DOHH2 (cell line): ENCODE results near the gene CCDC158.

Experiments
- H3F3A ChIP-seq: fragments of 200-600 bp; sonication (generic), shearing (Covaris generic); 2 replicates; pipeline ENCODE4 v1.6.0; 2016; ENCODE audit warnings: antibody characterized with exemption, mild to moderate bottlenecking; ENCODE audit not compliant: control insufficient read depth, insufficient read depth
- H3K27ac ChIP-seq: fragments of 200-600 bp; sonication (generic); 2 replicates; pipeline ENCODE4 v1.5.1; 2014; ENCODE audit warnings: low read depth, mild to moderate bottlenecking, low read length, moderate library complexity
- H3K27me3 ChIP-seq: fragments of 200-600 bp; sonication (generic); 2 replicates; pipeline ENCODE4 v1.6.1; 2014; ENCODE audit warnings: mild to moderate bottlenecking, low read length, mixed read lengths; ENCODE audit not compliant: control insufficient read depth
- H3K36me3 ChIP-seq: fragments of 200-600 bp; sonication (generic); 2 replicates; pipeline ENCODE4 v1.6.1; 2014; ENCODE audit warnings: mild to moderate bottlenecking, low read length, moderate library complexity, mixed read lengths; ENCODE audit not compliant: control insufficient read depth
- H3K4me1 ChIP-seq: fragments of 200-600 bp; sonication (generic); 2 replicates; pipeline ENCODE4 v1.6.1; 2014; ENCODE audit warnings: mild to moderate bottlenecking, low read length, mixed read lengths; ENCODE audit not compliant: control insufficient read depth
- H3K4me2 ChIP-seq: fragments of 200-600 bp; sonication (generic); 2 replicates; pipeline ENCODE4 v1.6.0; 2014; ENCODE audit warnings: mild to moderate bottlenecking, low read length, moderate library complexity
- H3K4me3 ChIP-seq: fragments of 200-600 bp; sonication (generic); 2 replicates; pipeline ENCODE4 v1.5.1; 2014; ENCODE audit warnings: mild to moderate bottlenecking, low read length, mixed read lengths
- H3K79me2 ChIP-seq: fragments of 200-600 bp; sonication (generic); 2 replicates; pipeline ENCODE4 v1.6.1; 2014; ENCODE audit warnings: mild to moderate bottlenecking, low read length, mixed read lengths; ENCODE audit not compliant: control insufficient read depth
- H3K9me2 ChIP-seq: fragments of 200-600 bp; sonication (generic); replicated peaks from 2 replicates; pipeline ENCODE4 v1.6.1; 2014; ENCODE audit warnings: mild to moderate bottlenecking, low read length, mixed read lengths; ENCODE audit not compliant: control insufficient read depth
- H3K9me3 ChIP-seq: fragments of 200-600 bp; sonication (generic); 2 replicates; pipeline ENCODE4 v1.6.1; 2014; ENCODE audit warnings: antibody characterized with exemption, low read length, mixed read lengths; ENCODE audit not compliant: control insufficient read depth, insufficient read depth
- H4K20me1 ChIP-seq: fragments of 200-600 bp; sonication (generic); 2 replicates; pipeline ENCODE4 v1.6.0; 2014; ENCODE audit warnings: low read depth, mild to moderate bottlenecking, antibody characterized with exemption, low read length, moderate library complexity; ENCODE audit not compliant: control insufficient read depth, insufficient read depth
- CTCF ChIP-seq: fragments of 200-600 bp; sonication (generic); IDR thresholded peaks from one replicate; pipeline ENCODE4 v1.5.1; 2014; ENCODE audit warnings: antibody characterized with exemption, mild to moderate bottlenecking, low read depth, low read length; ENCODE audit not compliant: poor library complexity, severe bottlenecking
- EZH2phosphoT487 ChIP-seq: fragments of 200-600 bp; sonication (generic); IDR thresholded peaks from 2 replicates; pipeline ENCODE4 v1.6.1; 2017; ENCODE audit warnings: borderline replicate concordance, mild to moderate bottlenecking, antibody characterized with exemption, low read length, moderate library complexity, mixed read lengths

The CCDC158 gene

GRCh38 chr4:76449362-76449767, 28.4 kb upstream of the CCDC158 start:
- no peak overlapping the region for H3K4me2 ChIP-seq
- no peak for TF ChIP-seq EZH2phosphoT487
- TF ChIP-seq CTCF = no peak
- H3K9me3 ChIP-seq = no peaks in the 10 kb centered on the region
- H3K9me2 ChIP-seq = no peaks in the 10 kb centered on the region
- no peaks in the 10 kb centered on the region for H3K79me2 ChIP-seq
- H3K27me3 ChIP-seq = no peaks in the 10 kb centered on the region
- H3K27ac ChIP-seq = no peak overlapping the region
- H3K4me3 ChIP-seq = no peak overlapping the region
- no peaks in the 10 kb centered on the region for H3K4me1 ChIP-seq
- H3F3A ChIP-seq = no peaks in the 10 kb centered on the region
- no peaks in the 10 kb centered on the region for H3K36me3 ChIP-seq
- H4K20me1 ChIP-seq = no peaks in the 10 kb centered on the region

GRCh38 chr4:76448211-76448610, 27.3 kb upstream of the CCDC158 start:
- Histone ChIP-seq H3F3A (no peaks in the 10 kb centered on the region), H3K4me2 (no peak overlapping the region), H3K27me3 (no peaks in the 10 kb centered on the region), H3K9me2 (no peaks in the 10 kb centered on the region), H3K4me1 (no peaks in the 10 kb centered on the region), H3K4me3 (no peak overlapping the region), H3K79me2 (no peaks in the 10 kb centered on the region), H3K27ac (no peak overlapping the region), H3K9me3 (no peaks in the 10 kb centered on the region), H4K20me1 (no peaks in the 10 kb centered on the region), H3K36me3 (no peaks in the 10 kb centered on the region)
- TF ChIP-seq CTCF = no peak
- TF ChIP-seq EZH2phosphoT487 = no peak

GRCh38 chr4:76447393-76447851, 26.5 kb upstream of the CCDC158 start:
- H4K20me1 ChIP-seq = no peaks in the 10 kb centered on the region
- no peaks in the 10 kb centered on the region for H3K4me1 ChIP-seq
- no peaks in the 10 kb centered on the region for H3K27me3 ChIP-seq
- TF ChIP-seq CTCF = no peak
- TF ChIP-seq EZH2phosphoT487 = no peak
- H3K9me2 ChIP-seq = no peaks in the 10 kb centered on the region
- H3K9me3 ChIP-seq = no peaks in the 10 kb centered on the region
- H3K79me2 ChIP-seq = no peaks in the 10 kb centered on the region
- H3F3A ChIP-seq = no peaks in the 10 kb centered on the region
- no peaks in the 10 kb centered on the region for H3K36me3 ChIP-seq
- H3K4me3 ChIP-seq = no peak overlapping the region
- H3K4me2 ChIP-seq = no peak overlapping the region
- no peak overlapping the region for H3K27ac ChIP-seq
